CD4-positive, CD25-positive, alpha-beta regulatory T cell (primary cell): Measurements from ENCODE around the gene FMNL2. TPM values are rescaled to one million over a fixed set of nuclear protein-coding genes. Genes with fewer than 3 reads are reported as not detected.

ENCODE experiments used
- ATAC-seq, 2 donors: fragments of 150-1000 bp; cut with Tn5 transposase; one replicate each; pipeline ENCODE4 v1.10.0; 2021; ENCODE audit warnings: low read depth in 2 of 2, moderate number of reproducible peaks in 2 of 2, moderate library complexity in 1 of 2
- DNase-seq, 3 donors: peaks; one replicate each; pipeline versions ENCODE4 v3.0.0 to v3.0.0-alpha.2; 2012 to 2022; ENCODE audit warnings: mixed read lengths in 1 of 3
- H3K27ac ChIP-seq: one replicate; pipeline ENCODE4 v1.7.0; 2013; ENCODE audit warnings: mild to moderate bottlenecking, low read length; ENCODE audit not compliant: insufficient read depth, poor library complexity, severe bottlenecking
- H3K27me3 ChIP-seq: one replicate; pipeline ENCODE4 v1.7.0; 2013; ENCODE audit warnings: low read length; ENCODE audit not compliant: control insufficient read depth, insufficient read depth
- H3K36me3 ChIP-seq: one replicate; pipeline ENCODE4 v1.7.0; 2013; ENCODE audit warnings: mild to moderate bottlenecking, low read length, moderate library complexity; ENCODE audit not compliant: control insufficient read depth, insufficient read depth
- H3K4me1 ChIP-seq: 2 replicates; pipeline ENCODE4 v1.7.0; 2013; ENCODE audit warnings: mild to moderate bottlenecking, low read length; ENCODE audit not compliant: insufficient read depth, control insufficient read depth, poor library complexity, severe bottlenecking
- H3K4me3 ChIP-seq: one replicate; pipeline ENCODE4 v1.7.0; 2013; ENCODE audit warnings: low read depth, mild to moderate bottlenecking, low read length, moderate library complexity
- H3K9me3 ChIP-seq, 2 experiments: 1 replicate in 1 of 2; 2 replicates in 1 of 2; pipeline ENCODE4 v1.7.0; 2013; ENCODE audit warnings: low read length in 2 of 2, mild to moderate bottlenecking in 1 of 2, moderate library complexity in 1 of 2; ENCODE audit not compliant: control insufficient read depth in 2 of 2
- H3K27ac Mint-ChIP-seq, 3 donors: one replicate each; pipeline ENCODE4 v1.8.0; 2020 to 2022; ENCODE audit warnings: mild to moderate bottlenecking in 3 of 3, mixed read lengths in 3 of 3, moderate library complexity in 2 of 3
- H3K27me3 Mint-ChIP-seq: one replicate; pipeline ENCODE4 v1.8.0; 2022; ENCODE audit warnings: mild to moderate bottlenecking, mixed read lengths
- H3K36me3 Mint-ChIP-seq: one replicate; pipeline ENCODE4 v1.8.0; 2020; ENCODE audit warnings: mixed read lengths
- H3K4me1 Mint-ChIP-seq, 4 donors: one replicate each; pipeline ENCODE4 v1.8.0; 2020 to 2022; ENCODE audit warnings: mixed read lengths in 4 of 4, mild to moderate bottlenecking in 1 of 4
- H3K4me3 Mint-ChIP-seq, 4 donors: one replicate each; pipeline ENCODE4 v1.8.0; 2020 to 2022; ENCODE audit warnings: mild to moderate bottlenecking in 4 of 4, mixed read lengths in 4 of 4, moderate library complexity in 3 of 4
- H3K9me3 Mint-ChIP-seq, 7 donors: one replicate each; pipeline ENCODE4 v1.8.0; 2020 to 2022; ENCODE audit warnings: mixed read lengths in 7 of 7, mild to moderate bottlenecking in 3 of 7, moderate library complexity in 2 of 7
- polyA plus RNA-seq, 4 donors: library from polyadenylated mRNA; unstranded; fragments of 300-500 nt; fragmentation: Illumina TruSeq; gene quantifications; one replicate each; pipeline ENCODE4 v1.2.3, GENCODE V29; 2021
- total RNA-seq: library from RNA; stranded (reverse); gene quantifications from one replicate; pipeline ENCODE4 v1.2.3, GENCODE V29; 2022

Gene FMNL2
- total and polyA plus RNA-seq, 5 donors from 2014 or later, result 0.07 to 0.30 (median 0.14) TPM; not detected in 1

DNA sequence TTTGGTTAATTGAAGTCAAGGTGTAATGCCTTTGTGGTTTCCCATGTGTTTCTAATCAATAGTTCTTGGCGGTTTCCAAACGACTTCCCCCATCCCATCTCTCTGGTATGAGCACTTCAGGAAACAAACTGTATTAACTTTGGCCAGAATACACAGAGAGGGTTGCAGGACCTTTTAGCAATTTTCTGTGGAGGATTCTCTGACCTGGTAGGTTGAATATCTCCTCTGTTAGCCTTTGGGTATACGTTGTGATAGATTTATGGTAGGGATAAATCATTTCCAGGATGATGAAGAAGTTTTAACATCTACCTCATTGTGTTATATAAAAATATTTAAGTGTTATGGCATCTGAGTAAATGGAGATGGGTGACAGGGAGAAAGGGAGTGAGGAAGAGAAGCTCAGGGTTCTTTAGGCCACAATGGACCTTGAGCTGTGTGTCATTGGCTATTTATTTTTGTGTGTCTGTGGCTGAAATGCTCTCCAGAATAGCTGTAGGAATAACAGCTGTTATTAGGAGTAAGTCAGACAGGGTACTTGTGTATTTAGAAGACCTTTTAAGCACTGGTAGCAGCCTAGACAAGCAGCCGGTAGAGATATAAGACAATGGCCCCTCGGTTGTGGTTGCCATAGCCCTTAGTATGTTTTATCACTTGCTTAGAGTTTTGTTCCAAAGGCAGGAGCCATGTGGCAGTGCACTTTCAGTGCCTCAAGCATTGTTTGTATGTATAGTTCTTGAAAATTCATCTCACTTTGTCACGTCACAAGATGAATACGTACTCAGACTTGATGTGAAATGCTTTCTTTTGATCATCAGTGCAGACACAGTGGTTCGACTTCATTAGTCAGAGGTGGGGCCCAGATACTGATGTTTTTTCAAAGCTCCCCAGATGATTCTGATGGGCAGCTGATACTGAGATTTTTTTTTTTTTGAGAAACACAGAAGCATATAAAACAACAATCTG, 91.1 kb downstream of the FMNL2 start:
- H3K9me3 ChIP-seq, result no peaks in the 10 kb centered on the region
- ATAC-seq (no peak), DNase-seq (no peak)
- H3K27me3 ChIP-seq, result peaks cover 2% of the 10 kb centered on the region
- H3K27me3 Mint-ChIP-seq, result peaks cover 7% of the 10 kb centered on the region
- no peak overlapping the region for H3K27ac ChIP-seq
- no peaks in the 10 kb centered on the region for H3K36me3 ChIP-seq
- H3K9me3 Mint-ChIP-seq, result peaks cover 0 to 3% (median 0%) of the 10 kb centered on the region in 7 donors
- H3K4me1 Mint-ChIP-seq, result no peaks in the 10 kb centered on the region
- H3K4me3 ChIP-seq, result no peak overlapping the region
- H3K4me1 ChIP-seq, result no peaks in the 10 kb centered on the region
- H3K27ac Mint-ChIP-seq, result no peak overlapping the region
- H3K4me3 Mint-ChIP-seq, result no peak overlapping the region
- H3K36me3 Mint-ChIP-seq, result no peaks in the 10 kb centered on the region

- peaks cover 2% of the 10 kb centered on the region for H3K27me3 ChIP-seq
- H3K27ac ChIP-seq, result no peak overlapping the region
- no peaks in the 10 kb centered on the region for H3K36me3 ChIP-seq
- no peaks in the 10 kb centered on the region for H3K4me1 ChIP-seq
- no peak overlapping the region for H3K4me3 ChIP-seq
- H3K4me3 Mint-ChIP-seq, result no peak overlapping the region
- H3K9me3 ChIP-seq, result no peaks in the 10 kb centered on the region
- no peaks in the 10 kb centered on the region for H3K36me3 Mint-ChIP-seq
- ATAC-seq (no peak), DNase-seq (no peak)
- peaks cover 0 to 3% (median 0%) of the 10 kb centered on the region in 7 donors for H3K9me3 Mint-ChIP-seq
- no peaks in the 10 kb centered on the region for H3K4me1 Mint-ChIP-seq
- no peak overlapping the region for H3K27ac Mint-ChIP-seq
- peaks cover 13% of the 10 kb centered on the region for H3K27me3 Mint-ChIP-seq
These were observed 91.8 kb downstream of the FMNL2 start for GRCh38 chr2:152426801-152427200.

DNA sequence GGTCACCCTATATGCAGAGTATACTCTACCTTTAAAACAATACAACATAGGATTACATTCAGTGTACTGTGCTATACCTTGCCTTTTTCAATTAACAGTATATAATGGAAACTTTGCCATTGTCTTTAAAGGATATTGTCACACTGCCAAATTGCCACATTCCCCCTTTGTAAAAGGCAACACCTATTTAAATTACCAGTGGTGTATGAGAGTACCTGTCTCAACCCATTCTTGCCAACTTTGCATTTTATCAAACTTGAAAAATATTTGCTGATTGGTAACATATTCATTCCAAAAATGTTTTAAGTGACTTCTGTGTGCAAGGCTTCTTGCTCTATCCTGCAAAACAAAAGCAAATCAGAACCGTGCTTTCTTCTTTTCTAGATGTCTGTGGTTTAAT, 92.9 kb downstream of the FMNL2 start:
- H3K27ac Mint-ChIP-seq, result no peak overlapping the region
- H3K4me3 Mint-ChIP-seq, result no peak overlapping the region
- H3K27me3 Mint-ChIP-seq, result peaks cover 13% of the 10 kb centered on the region
- DNase-seq (no peak), ATAC-seq (no peak)
- peaks cover 2% of the 10 kb centered on the region for H3K27me3 ChIP-seq
- H3K4me1 ChIP-seq, result no peaks in the 10 kb centered on the region
- no peak overlapping the region for H3K4me3 ChIP-seq
- peaks cover 0 to 3% (median 0%) of the 10 kb centered on the region in 7 donors for H3K9me3 Mint-ChIP-seq
- no peaks in the 10 kb centered on the region for H3K36me3 Mint-ChIP-seq
- no peaks in the 10 kb centered on the region for H3K36me3 ChIP-seq
- H3K9me3 ChIP-seq, result no peaks in the 10 kb centered on the region
- no peaks in the 10 kb centered on the region for H3K4me1 Mint-ChIP-seq
- no peak overlapping the region for H3K27ac ChIP-seq

- Mint-ChIP-seq H3K36me3 (no peaks in the 10 kb centered on the region), H3K4me1 (no peaks in the 10 kb centered on the region), H3K27ac (no peak overlapping the region), H3K9me3 (peaks cover 0 to 1% (median 0%) of the 10 kb centered on the region in 7 donors), H3K27me3 (peaks cover 13% of the 10 kb centered on the region), H3K4me3 (no peak overlapping the region)
- Histone ChIP-seq H3K36me3 (no peaks in the 10 kb centered on the region), H3K27ac (no peak overlapping the region), H3K4me3 (no peak overlapping the region), H3K27me3 (no peaks in the 10 kb centered on the region), H3K9me3 (no peaks in the 10 kb centered on the region), H3K4me1 (no peaks in the 10 kb centered on the region)
- ATAC-seq (no peak), DNase-seq (no peak)
These were observed 94.0 kb downstream of the FMNL2 start for GRCh38 chr2:152428800-152429582.

- no peak overlapping the region for H3K27ac ChIP-seq
- Mint-ChIP-seq H3K27me3 (peaks cover 13% of the 10 kb centered on the region), H3K36me3 (no peaks in the 10 kb centered on the region), H3K4me3 (no peak overlapping the region), H3K4me1 (no peaks in the 10 kb centered on the region), H3K27ac (no peak overlapping the region), H3K9me3 (peaks cover 0 to 1% (median 0%) of the 10 kb centered on the region in 7 donors)
- no peaks in the 10 kb centered on the region for H3K4me1 ChIP-seq
- no peaks in the 10 kb centered on the region for H3K36me3 ChIP-seq
- H3K4me3 ChIP-seq, result no peak overlapping the region
- H3K27me3 ChIP-seq, result no peaks in the 10 kb centered on the region
- ATAC-seq (no peak), DNase-seq (no peak)
- H3K9me3 ChIP-seq, result no peaks in the 10 kb centered on the region
These were observed 95.9 kb downstream of the FMNL2 start for GRCh38 chr2:152430876-152431275.

DNA sequence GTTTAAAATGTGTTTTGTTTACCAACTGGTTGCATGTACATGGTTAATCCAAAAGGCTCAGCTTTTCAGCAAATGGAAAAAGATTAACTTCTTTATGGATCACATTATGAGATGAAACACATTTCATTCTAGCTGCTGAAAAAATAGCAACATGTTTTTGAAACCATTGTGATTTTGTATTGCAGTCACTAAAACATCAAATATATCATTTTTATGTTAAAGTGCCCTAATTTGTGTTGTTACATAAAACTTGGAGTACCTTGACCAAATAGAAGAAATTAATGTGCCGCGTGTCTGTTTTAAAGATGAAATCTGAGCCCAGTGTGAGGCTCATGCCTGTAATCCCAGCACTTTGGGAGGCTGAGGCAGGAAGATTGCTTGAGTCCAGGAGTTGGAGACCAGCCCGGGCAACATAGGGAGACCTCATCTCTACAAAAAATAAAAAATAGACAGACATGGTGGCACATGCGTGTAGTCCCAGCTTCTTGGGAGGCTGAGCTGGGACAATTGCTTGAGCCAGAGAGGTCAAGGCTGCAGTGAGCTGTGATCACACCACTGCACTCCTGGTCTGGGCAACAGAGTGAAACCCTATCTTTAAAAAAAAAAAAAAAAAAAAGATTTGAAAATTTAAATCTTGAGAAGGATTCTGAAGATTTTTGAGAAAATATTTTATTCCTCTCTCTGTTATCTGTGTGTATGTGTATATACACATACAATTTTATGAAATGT, 96.6 kb downstream of the FMNL2 start:
- Mint-ChIP-seq H3K27me3 (peaks cover 13% of the 10 kb centered on the region), H3K27ac (no peak overlapping the region), H3K36me3 (no peaks in the 10 kb centered on the region), H3K4me1 (no peaks in the 10 kb centered on the region), H3K4me3 (no peak overlapping the region), H3K9me3 (peaks cover 0 to 1% (median 0%) of the 10 kb centered on the region in 7 donors)
- no peaks in the 10 kb centered on the region for H3K36me3 ChIP-seq
- ATAC-seq, result no peak
- no peaks in the 10 kb centered on the region for H3K4me1 ChIP-seq
- H3K27me3 ChIP-seq, result no peaks in the 10 kb centered on the region
- no peak for DNase-seq
- no peak overlapping the region for H3K4me3 ChIP-seq
- no peak overlapping the region for H3K27ac ChIP-seq
- H3K9me3 ChIP-seq, result no peaks in the 10 kb centered on the region

DNA sequence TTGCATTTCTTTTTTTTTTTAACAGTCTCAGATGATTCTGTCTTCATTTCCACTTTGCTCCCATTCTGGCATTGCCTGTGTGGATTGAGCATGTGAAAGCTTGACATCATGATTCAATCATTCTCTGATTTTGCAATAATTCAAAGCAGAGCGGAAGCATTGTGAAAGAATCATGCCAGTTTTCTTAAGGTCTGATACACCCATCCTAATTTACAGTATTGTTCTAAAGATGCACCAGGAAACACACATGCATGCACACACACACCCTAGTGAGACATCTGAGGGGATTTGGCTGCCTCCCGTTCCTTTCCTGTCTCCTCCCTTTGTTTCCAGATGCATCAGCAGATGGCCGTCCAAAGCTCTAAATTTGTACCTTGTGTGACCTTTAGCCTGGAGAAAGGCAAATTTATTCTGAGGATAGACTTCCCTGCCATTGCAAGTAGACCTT, 97.3 kb downstream of the FMNL2 start:
- Histone ChIP-seq H3K4me1 (no peaks in the 10 kb centered on the region), H3K36me3 (no peaks in the 10 kb centered on the region), H3K27me3 (no peaks in the 10 kb centered on the region), H3K9me3 (no peaks in the 10 kb centered on the region), H3K27ac (no peak overlapping the region), H3K4me3 (no peak overlapping the region)
- H3K9me3 Mint-ChIP-seq, result peaks cover 0 to 1% (median 0%) of the 10 kb centered on the region in 7 donors
- DNase-seq (no peak), ATAC-seq (no peak)
- H3K27ac Mint-ChIP-seq, result no peak overlapping the region
- H3K27me3 Mint-ChIP-seq, result peaks cover 18% of the 10 kb centered on the region
- no peaks in the 10 kb centered on the region for H3K4me1 Mint-ChIP-seq
- H3K4me3 Mint-ChIP-seq, result no peak overlapping the region
- H3K36me3 Mint-ChIP-seq, result no peaks in the 10 kb centered on the region
